HTERT RPE-1 (cell line): ENCODE data around the gene LPP.

Source experiments
- in situ Hi-C: fragments of 300-500 bp; cut with MboI; formaldehyde crosslinking; loops from 4 replicates; pipeline ENCODE4 v1.14.3; 2020; ENCODE audit warnings: low sequenced_read_pairs

The LPP gene

GRCh38 chr3:188391592-188391991 lies 237.6 kb downstream of the LPP start:
- in situ Hi-C loops, result no loop called here

GRCh38 chr3:188392076-188392475 lies 238.1 kb downstream of the LPP start:
- in situ Hi-C loops, result no loop called here

GRCh38 chr3:188394623-188395022 lies 240.7 kb downstream of the LPP start:
- in situ Hi-C loops, result no loop called here

GRCh38 chr3:188396251-188396650 lies 242.3 kb downstream of the LPP start:
- in situ Hi-C loops, result no loop called here

DNA sequence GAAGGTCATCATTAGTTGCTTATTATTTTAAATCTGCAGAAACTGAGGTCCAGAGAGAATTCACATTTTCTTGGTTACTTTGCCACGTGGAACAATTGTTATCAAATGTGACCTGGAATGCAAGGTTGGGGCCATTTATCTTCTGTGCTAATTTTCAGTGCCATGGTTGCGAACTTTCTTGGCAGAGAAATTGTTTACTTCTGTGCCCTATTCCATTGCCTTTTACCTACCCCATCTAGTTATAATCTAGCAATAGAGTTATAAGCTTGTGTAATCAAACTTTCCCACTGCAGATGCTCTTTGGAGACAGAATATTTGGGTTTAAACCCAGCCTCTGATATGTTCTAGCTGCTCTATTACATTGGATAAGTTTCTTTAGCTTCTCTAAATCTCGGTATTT lies 242.9 kb downstream of the LPP start:
- in situ Hi-C loops, result no loop called here

DNA sequence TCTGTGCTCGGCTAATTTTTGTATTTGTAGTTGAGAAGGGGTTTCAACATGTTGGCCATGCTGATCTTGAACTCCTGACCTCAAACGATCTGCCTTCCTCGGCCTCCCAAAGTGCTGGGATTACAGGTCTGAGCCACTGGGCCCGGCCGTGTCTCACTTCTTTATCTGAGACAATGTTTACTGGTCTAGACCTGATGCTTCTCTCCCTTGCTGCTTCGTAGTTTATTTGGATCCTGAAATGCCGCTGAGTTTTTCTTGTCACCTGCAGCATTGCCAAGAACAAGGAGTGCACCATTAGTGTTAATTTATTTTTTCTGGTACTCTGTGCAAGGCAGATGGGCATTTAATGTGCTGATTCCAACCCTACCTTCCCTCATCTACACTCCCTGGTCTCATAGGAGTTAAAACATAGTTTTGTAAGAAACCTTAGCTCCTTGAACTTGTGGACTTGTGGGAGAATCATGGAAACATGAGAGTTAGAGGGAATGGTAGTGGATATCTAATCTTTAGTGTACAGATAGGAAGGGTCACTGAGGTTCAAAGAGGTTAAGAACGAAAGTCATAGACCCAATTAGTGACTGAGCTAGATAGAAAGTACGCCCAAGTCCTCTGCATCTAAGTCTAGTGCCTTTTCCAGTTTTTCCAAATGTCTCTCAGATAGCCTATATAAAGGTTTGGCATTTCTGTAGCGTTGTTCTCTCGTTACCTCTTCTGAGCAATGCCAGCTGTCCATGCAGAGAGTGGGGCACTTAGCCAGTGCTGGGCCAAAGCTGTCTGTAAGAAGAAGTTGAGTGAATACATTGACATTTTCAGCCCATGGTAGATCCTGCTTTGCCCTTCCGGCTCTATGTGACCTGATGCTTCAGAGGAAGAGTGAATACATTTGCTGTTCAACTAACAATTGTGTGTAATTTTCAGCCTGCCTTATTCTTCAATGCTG lies 244.1 kb downstream of the LPP start:
- in situ Hi-C loops, result no loop called here

DNA sequence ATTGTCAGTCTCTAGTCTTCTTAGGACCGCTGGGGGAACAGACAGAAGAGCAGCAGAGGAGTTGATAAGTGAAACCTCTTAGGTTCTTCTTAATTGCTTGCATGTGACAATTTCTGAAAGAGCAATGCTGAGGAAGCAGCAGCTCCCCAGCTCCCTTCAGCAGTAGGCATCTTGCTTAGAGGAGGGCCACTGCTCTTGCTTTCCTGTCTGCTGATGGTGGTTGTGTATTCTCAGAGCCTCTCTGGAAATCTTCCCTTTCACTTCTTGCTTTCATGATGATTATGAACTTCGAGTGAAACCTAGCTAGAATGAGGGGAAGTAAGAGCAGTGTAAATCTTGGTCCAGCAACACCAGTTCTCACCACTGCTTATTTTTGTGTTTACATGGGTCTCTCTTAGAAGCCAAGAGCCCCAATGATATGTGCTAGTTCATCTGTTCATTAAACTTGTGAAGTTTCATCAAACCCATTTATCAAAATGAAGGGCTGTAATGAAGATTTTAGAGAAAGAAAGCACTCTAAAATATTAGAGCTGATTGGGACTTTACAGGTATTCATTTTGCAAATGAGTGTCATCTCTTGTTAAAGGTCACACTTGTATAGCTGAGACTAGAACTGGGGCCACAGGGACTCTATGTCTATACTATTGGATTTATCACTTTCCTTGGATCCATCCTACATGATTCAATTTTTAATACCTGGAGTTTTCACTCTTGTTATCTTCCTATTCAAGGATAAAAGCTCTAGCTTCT lies 246.7 kb downstream of the LPP start:
- in situ Hi-C loops, result no loop called here

DNA sequence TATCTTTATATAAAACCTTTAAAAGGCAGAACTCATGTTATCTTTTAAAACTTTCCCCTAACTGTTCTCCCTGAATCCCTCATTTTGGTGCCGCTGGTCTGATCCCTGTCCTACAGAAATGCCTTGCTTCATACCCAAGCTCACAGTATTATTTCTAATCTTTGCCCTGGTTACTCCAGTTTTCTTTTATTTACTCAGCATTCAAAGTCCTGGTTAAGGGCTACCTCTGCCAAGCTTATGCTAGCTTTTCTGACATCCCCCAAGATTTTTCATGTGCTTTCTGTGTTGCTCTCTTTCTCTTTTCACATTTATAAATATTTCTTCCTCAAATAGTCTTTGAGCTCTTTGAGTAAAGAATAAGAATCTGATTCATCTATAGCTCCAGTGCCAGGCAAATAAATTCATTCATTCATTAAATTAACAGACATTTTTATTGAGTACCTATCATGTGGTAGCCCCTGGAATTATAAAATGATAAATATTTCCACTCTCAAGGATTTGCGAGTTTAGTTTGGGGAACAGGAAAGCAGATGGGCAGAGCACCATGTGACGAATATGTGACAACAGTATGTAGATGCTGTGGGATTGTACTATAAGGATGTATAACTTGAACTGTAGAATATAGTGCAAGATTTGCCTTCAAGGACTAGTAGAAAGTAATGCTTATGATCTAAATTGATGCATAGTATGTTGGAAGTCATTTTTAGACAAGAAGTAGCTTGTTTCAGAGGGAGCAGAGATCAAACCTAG lies 247.5 kb downstream of the LPP start:
- in situ Hi-C loops, result no loop called here

- in situ Hi-C loops, result no loop called here
Observed at GRCh38 chr3:188402229-188402628, 248.3 kb downstream of the LPP start.

DNA sequence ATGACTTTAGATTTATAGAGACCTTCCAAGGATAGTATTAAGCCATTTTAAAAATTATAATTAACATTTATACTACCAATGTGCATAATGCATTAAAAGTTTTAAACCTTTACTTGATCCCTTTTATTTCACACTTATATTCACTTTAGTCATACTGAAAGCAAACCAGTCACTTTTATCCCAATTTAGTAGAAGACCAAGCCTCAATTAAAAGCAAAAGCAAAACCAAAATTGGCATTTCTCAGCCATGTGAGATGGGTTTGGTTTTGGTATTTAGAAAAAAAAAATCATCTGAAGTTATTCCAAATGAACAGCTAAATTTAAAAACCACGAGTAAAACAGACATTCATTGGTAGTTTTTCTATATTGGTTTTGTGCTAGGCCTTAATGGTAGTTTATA lies 249.4 kb downstream of the LPP start:
- in situ Hi-C loops, result no loop called here

DNA sequence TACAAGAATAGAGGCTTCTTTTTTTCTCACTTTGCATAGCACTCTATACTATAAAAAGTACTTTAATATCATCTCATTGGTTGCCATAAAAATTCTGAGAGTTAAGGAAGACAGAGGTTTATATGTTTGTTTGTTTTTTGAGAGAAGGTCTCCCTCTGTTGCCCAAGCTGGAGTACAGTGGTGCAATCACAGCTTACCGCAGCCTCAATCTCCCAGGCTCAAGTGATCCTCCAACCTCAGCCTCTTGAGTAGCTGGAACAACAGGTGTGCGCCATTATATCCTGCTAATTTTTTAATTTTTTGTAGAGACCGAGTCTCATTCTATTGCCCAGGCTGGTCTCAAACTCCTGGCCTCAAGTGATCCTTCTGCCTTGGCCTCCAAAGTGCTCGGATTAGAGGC lies 250.2 kb downstream of the LPP start:
- in situ Hi-C loops, result no loop called here

DNA sequence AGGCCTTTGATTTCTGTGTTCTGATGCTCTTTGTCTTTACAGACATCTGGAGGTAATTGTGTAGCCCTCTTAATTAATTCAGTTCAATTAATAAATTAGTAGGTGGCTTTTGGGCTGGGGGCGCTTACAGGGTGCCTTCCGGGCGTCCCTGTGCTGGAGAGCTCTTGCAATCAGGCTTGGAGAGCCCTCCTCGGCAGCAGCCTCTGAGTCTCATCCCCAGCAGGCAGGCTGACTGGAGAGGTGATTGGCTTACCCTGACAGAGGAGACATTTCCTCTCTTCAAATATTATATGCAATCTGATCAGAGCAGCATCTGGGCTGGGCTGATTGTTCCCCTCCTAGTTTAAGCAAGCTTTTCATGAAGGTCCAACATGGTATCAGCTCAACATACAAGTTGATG lies 250.7 kb downstream of the LPP start:
- in situ Hi-C loops, result no loop called here

DNA sequence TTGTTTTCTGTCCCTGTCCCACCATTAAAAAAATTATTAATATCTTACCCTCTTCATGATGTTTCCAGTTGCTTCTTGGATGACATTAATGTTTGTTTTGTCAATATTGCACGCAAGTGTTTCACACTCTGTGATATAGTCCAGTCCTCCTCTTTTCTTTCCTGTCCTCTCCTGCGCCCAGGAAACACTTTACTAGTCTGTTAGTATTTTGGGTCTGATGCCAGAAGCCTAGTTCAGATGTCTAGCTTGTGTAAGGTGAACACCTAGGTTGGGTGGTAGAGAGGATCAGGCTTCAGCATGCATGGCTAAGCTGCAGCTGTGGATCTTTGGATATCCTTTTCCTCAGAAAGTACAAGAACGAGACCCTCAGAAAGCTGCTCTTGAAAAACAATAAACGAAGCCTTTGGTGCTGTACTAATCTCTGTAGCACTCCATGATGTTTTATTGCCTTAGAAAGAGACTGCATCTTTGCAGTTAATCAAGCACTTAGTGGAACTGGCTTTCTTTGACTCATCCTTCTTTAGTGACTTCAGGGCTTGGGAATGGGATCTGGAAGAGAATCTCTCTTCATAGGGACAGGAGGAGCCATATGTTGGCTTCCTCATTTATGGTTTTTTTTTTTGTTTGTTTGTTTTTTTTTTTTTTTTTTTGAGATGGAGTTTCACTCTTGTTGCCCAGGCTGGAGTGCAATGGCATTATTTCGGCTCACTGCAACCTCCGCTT lies 253.4 kb downstream of the LPP start:
- in situ Hi-C loops, result no loop called here

DNA sequence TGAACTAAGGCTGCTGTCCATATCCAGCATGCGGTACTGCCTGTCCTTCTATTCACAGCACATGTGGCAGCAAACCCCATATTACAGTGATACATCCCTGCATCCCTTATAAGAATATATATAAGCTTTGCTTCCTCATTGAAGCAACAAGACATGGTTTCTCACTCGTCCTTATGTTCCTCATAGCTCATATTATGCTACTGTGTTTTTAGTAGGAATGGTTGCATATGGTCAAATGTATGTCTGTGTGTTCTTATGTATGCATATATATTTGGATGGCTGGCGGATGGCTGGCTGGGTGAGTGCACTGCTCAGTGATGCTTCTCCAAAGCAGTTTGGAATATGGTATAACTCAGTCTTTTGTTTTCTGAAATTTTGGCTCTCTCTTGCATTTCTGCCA lies 254.9 kb downstream of the LPP start:
- in situ Hi-C loops, result no loop called here

GRCh38 chr3:188411750-188412149 lies 257.8 kb downstream of the LPP start:
- in situ Hi-C loops, result no loop called here

DNA sequence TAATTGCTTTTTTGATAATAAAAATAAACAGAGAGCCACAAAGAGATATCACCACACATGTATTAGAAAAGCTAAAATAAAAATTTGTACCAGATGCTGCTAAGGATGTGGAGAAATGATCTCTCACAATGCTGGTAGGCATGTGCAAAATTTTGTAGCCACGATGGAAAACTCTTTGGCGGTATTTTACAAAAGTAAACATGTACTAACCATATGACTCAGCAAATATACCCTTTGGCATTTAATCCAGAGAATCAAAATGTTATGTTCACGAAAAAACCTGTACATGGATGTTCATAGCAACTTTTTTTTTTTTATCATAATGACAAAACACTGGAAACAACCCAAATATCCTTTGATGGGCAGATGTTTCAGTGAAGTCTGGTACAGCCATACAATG lies 261.2 kb downstream of the LPP start:
- in situ Hi-C loops, result no loop called here

- in situ Hi-C loops, result no loop called here
Observed at GRCh38 chr3:188416041-188416440, 262.1 kb downstream of the LPP start.

GRCh38 chr3:188417271-188417696 lies 263.3 kb downstream of the LPP start:
- in situ Hi-C loops, result no loop called here

GRCh38 chr3:188417766-188418165 lies 263.8 kb downstream of the LPP start:
- in situ Hi-C loops, result no loop called here

GRCh38 chr3:188421151-188421821 lies 267.3 kb downstream of the LPP start:
- in situ Hi-C loops, result no loop called here
